ENCODE data around the gene KAT8. TPM values are rescaled to one million over a fixed set of nuclear protein-coding genes. Genes with fewer than 3 reads are reported as not detected.

The KAT8 gene
- total RNA-seq, 1 donor from 2014 or later: 72.0 TPM

- no peak for DNase-seq
- peaks cover 55% of the 10 kb centered on the region for H3K36me3 ChIP-seq
- no peak for TF ChIP-seq CTCF (IDR thresholded peaks at IDR 0.05; ENCODE audit: borderline replicate concordance)
Measured at GRCh38 chr16:31132303-31132979, 15.0 kb downstream of the KAT8 start.

GRCh38 chr16:31133046-31133501, 15.6 kb downstream of the KAT8 start:
- H3K9me3 ChIP-seq (replicated peaks): no peaks in the 10 kb centered on the region
- H3K36me3 ChIP-seq: peaks cover 48% of the 10 kb centered on the region
- H3K4me3 ChIP-seq: no peak overlapping the region
- no peak for DNase-seq
- peaks cover 40% of the 10 kb centered on the region for H3K4me1 ChIP-seq
- TF ChIP-seq CTCF (IDR thresholded peaks at IDR 0.05; ENCODE audit: borderline replicate concordance): no peak
- H3K27me3 ChIP-seq (ENCODE audit: low read depth): no peaks in the 10 kb centered on the region
- intact Hi-C loops (cut with micrococcal nuclease): no loop called here
- H3K27ac ChIP-seq (replicated peaks): no peak overlapping the region

More at GRCh38 chr16:31132303-31132979, 15.0 kb downstream of the KAT8 start:
- Histone ChIP-seq H3K4me3 (no peak overlapping the region), H3K27me3 (ENCODE audit: low read depth) (no peaks in the 10 kb centered on the region), H3K27ac (replicated peaks) (no peak overlapping the region), H3K9me3 (replicated peaks) (no peaks in the 10 kb centered on the region), H3K4me1 (peaks cover 40% of the 10 kb centered on the region)
- intact Hi-C loops (cut with micrococcal nuclease): no loop called here

- H3K27me3 ChIP-seq (ENCODE audit: low read depth): no peaks in the 10 kb centered on the region
- no peak for TF ChIP-seq CTCF (IDR thresholded peaks at IDR 0.05; ENCODE audit: borderline replicate concordance)
- H3K36me3 ChIP-seq: peaks cover 43% of the 10 kb centered on the region
- H3K27ac ChIP-seq (replicated peaks): no peak overlapping the region
- DNase-seq: no peak
- H3K4me1 ChIP-seq: peaks cover 40% of the 10 kb centered on the region
- intact Hi-C loops (cut with micrococcal nuclease): no loop called here
- no peaks in the 10 kb centered on the region for H3K9me3 ChIP-seq (replicated peaks)
- H3K4me3 ChIP-seq: no peak overlapping the region
Measured at GRCh38 chr16:31134091-31134571, 16.7 kb downstream of the KAT8 start.

- H3K27me3 ChIP-seq (ENCODE audit: low read depth): no peaks in the 10 kb centered on the region
- no peak for TF ChIP-seq CTCF (IDR thresholded peaks at IDR 0.05; ENCODE audit: borderline replicate concordance)
- H3K27ac ChIP-seq (replicated peaks): no peak overlapping the region
- intact Hi-C loops (cut with micrococcal nuclease): no loop called here
- H3K36me3 ChIP-seq: peaks cover 35% of the 10 kb centered on the region
- no peak overlapping the region for H3K4me3 ChIP-seq
- peaks cover 35% of the 10 kb centered on the region for H3K4me1 ChIP-seq
- H3K9me3 ChIP-seq (replicated peaks): no peaks in the 10 kb centered on the region
- no peak for DNase-seq
Measured at GRCh38 chr16:31134625-31135534, 17.4 kb downstream of the KAT8 start.

GRCh38 chr16:31135535-31136286, 18.2 kb downstream of the KAT8 start, which contains the start of gene PRSS8:
PRSS8 (minus strand) TSS chr16:31135727; CDS start chr16:31135498, 229 bp downstream.
- Histone ChIP-seq H3K36me3 (peaks cover 27% of the 10 kb centered on the region), H3K9me3 (replicated peaks) (no peaks in the 10 kb centered on the region), H3K4me1 (peaks cover 41% of the 10 kb centered on the region), H3K4me3 (no peak within 1 kb of the TSS), H3K27ac (replicated peaks) (no peak within 1 kb of the TSS), H3K27me3 (ENCODE audit: low read depth) (no peaks in the 10 kb centered on the region)
- intact Hi-C loops (cut with micrococcal nuclease): no loop called here
- DNase-seq: no peak
- no peak for TF ChIP-seq CTCF (IDR thresholded peaks at IDR 0.05; ENCODE audit: borderline replicate concordance)
